GM19455 (cell line): ENCODE results near the gene BDH2.
A peak's percentile ranks its signal among the peaks of the same experiment; 100 is the strongest.

ENCODE experiments used
- ATAC-seq: cut with Tn5 transposase; IDR thresholded peaks from one replicate; pipeline ENCODE4 v1.9.1; 2021; ENCODE audit not compliant: unreplicated experiment

The BDH2 gene

DNA sequence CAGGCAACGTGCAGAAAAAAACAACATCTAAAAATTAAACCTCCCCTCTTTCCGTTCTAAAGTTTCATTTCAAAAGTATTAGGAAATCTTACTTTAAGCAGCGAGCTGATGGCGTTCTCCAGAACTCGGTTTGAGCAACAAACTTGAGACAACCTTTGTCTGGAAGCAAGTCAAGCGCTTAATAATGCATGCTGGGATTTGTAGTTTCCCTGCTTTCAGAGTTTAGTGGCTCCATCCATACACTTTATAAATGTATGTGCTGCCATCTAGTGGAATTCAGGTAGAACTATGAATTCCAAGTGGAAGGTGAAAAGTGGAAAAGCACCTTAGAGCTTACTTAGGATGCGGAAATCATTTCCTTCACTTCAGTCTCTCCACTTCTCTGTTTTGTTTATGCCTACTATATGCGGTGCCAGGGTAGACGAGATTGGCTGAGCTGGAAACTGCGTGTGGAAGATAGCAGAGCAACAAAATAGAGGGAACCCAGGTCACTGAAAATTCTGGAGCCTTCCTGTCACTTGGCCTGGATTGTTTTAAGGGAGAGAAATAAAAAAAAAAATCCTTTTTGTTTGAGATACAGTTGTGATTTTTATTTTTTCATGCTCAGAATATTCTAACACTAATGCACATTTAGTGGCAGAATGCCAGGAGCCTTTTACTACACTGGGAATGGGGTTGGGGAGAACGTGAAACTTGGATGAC, at the start of gene BDH2:
BDH2 (minus strand) TSS at position 144 of the 702 bp plus-strand sequence. CDS start 3,580 bp downstream, outside the sequence.
- peak; percentile 97 for ATAC-seq

DNA sequence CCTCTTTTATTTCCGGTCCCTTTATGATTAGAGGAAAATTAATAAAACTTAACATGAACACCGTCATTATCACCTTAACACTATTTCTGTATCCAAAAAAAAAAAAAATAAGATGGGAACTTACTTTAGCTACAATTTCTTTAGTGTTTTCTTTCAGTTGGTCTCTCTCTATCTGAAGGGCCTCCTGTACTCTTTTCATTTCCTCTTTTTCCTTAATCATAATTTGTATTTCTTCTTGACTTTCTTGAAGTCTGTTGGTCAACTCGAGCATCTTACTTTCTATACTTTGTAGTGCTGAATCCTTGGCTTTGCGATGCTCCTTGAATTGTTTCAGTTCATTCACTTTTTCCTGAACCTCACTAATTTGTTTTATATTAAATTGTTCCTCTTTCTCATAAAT, 45.3 kb upstream of the BDH2 start:
- ATAC-seq = no peak

DNA sequence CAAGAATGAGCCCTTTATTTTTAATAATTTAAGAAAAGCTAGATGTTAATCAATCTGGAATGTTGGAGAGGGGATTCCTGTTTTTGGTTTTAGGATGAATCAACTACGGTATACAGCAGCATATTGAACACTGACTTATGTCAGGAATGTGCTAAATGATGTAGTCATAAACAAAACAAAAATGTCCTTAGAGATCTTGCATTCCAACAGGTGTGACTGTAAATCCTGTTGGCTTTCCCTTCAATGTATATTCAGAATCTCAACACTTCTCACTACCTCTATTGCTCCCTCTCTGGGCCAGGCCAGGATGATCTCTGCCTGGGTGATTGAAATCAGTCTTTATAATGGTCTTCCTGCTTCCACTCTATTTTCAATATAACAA, 37.8 kb upstream of the BDH2 start:
- no peak for ATAC-seq

DNA sequence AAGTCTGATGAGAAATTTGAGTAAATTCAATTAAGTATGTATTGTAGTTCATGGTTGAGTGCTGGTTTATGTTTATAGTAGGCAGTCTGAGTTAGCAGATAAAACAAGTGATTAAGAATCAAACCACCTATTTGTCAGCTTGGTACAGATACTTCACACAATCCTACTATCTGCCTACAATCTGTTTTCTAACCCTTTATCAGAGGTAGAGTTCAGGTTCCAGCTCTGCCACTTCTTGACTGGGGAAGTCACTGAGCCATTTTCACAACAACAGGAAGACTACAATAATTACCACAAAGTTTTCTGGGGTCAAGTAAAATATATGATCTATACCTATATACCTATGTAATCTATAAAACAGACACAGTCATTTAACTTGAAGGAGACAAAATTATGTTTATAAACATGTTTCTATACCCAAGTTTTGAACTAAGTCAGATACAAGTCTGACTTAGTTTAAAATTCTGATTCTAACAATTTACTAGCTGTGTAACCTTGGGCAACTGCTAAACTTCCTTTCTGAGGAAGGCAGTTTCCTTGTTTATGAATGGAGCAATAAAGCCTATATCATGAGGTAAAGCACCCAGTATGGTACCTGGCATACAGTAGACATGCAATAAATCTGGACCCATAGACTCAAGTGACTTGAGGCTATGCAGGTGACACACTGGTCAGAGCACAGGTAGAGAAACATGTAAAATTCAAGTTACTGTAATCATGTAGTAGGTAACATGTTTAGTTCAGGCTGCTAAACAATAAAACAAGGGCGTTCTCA, 37.2 kb upstream of the BDH2 start:
- no peak for ATAC-seq

DNA sequence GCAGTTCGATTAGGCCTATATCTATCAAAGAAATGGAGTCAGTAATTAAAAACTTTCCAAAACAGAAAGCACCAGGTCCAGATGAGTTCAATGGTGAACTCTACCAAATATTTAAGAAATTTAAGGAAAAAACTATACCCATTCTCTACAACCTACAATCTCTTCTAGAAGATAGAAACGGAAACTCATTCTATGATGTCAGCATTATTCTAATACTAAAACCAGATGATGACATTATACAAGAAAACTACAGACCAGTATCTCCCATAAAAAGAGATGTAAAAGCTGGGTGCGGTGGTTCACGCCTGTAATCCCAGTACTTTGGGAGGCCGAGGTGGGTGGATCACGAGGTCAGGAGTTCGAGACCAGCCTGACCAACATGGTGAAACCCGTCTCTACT, 29.5 kb upstream of the BDH2 start:
- ATAC-seq = no peak

DNA sequence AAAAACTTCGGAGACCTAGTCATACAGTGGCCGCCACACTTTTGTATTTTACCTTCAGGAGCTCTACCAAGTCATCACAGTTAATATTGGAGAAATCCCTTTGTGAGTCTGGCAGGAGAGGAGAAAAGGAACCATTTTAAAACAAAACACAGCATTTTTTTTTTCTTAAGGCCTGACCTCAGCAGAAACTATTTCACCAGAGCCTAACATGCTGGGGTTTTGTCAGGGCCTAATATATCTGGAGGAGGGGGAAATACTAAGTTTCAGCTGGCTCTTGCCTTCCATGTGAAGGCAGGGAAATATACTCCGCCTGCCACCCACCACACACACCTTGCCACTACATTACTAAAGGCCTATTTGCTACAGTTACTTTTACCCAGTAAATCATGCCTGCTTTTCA, 26.5 kb upstream of the BDH2 start:
- no peak for ATAC-seq

DNA sequence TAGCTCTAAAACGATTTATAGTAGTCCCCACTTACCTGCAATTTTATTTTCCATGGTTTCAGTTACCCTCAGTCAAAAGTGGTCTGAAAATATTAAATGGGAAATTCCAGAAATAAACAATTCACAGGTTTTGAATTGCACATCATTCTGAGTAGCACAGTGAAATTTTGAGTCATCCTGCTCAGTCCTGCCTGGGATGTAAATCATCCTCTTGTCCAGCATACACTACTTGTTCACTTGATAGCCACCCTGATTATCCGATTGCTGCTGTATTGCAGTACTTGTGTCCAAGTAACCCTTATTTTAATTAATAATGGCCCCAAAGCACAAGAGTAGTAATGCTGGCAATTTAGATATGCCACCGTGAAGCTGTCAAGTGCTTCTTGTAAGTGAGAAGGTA, 23.5 kb upstream of the BDH2 start:
- ATAC-seq = no peak

DNA sequence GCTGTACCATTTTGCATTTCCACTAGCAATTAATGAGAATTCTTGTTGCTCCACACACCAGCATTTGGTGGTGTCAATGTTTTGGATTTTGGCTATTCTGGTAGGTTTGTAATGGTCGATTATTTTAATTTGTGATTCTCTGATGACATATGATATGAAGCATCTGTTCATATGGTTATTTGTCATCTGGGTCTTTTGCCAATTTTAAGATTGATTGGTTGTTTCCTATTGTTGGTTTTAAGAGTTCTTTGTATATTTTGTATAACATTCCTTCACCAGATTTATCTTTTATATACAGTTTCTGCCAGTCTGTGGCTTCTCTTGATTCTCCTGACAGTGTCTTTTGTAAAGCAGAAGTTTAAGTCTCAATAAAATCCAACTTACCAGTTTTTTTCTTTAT, 18.5 kb upstream of the BDH2 start:
- ATAC-seq = no peak

DNA sequence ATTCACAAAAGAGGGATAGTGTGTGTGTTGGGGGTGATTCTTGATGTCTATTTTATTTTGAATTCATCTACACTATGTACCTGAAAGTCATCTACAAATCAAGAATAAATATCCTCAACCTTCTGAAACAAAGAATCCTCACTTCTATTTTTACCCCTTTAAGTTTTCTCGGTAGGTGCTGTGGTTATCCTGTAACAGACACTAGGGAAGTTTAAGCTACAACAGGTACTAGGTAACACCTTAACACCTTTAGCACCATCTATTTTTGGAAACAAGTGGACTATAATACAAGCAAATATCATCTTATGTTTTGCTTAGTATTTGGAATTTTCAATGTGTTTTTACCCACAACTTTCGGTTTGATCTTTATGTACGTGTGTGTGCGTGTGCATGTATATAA, 12.0 kb upstream of the BDH2 start:
- ATAC-seq = no peak

DNA sequence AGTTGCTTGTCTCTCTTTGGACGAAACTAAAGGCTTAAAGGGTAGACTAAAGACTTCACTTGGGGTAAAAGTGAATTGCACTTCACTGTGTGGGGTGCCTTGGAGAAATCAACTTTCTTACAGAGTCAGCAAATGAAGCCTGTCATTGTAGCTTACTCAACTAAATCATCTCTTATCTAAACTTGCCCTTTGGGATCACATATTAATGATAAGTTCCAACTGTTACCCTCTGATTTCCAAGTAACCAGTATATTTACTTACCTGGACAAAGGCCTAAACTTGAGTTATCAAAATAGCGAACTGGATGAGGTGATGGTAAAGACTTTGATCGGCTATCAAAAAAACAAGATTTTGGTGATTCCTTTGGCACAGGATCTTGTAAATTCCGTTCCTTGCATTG, 8.9 kb upstream of the BDH2 start:
- ATAC-seq = no peak

DNA sequence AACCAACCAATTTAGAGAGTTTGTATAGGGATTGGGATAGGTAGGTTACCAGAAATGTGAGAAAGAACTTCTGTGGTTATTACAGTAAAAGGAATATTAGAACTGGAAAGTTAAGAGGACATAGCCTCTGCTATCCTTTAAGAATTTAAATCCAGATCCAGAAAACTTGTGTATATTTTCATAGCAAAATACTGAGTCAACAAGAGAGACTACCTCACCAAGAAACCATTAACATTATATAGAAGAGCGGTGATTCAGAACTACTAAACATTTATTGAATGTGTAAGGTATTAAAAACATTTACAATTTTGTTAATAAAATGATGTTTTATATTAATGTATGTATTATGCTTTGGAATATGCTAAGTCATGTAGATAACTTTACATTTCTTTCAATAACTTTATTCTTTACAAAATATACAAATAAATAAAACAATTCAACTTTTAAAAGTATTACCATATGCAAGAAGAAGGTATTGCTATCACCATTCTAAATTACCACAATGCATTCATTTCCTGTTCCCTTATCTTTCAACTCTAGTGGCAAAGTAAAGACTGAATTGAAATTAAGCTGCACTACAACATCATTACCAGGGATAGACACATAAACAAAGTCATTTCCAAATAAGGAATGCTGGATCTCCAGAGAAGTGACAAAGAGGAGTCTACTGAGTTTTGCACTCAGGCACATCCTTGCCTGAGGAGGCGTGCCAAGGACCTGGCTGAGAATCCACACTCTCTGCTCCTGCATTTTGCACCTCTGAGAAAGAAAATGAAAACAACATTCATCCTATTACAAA, 6.1 kb upstream of the BDH2 start:
- ATAC-seq = no peak

DNA sequence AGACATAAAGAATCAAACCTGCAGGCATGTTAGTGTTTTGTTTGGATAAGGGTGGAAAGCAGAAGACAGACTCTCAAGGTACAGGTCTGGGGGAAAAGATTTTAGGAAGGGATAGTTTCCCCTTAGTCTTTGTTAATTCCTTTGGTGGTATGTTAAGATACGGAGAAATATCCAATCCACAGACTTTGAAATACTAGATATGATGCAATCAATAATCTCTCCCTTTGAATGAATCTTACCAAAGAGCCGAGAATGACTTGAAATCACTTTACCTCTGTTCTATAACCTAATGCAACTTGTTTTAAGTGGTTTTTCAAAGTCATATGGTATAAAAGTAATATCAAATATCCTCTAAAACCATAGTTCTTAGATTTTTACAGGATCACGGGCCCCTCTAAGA, 5.3 kb upstream of the BDH2 start:
- no peak for ATAC-seq

DNA sequence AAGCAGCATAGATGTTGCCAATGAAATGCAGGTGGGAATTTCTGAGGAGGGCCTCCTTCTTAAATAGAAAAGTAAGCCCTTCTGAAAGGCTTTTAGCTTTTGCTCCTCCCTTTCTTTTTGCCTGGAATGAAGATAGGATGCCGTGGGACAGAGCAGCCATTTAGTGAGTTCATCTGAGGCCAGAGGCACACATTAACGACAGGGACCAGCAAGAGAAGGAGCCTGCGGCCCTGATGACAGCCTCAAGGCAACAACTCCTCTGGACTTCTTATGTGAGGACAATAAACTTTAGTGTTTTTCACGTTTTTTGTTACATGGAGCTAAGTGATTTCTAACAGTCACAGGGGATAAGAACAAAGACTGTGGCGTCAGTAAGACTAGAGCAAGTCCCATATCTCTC, 1.1 kb upstream of the BDH2 start:
- ATAC-seq = no peak

DNA sequence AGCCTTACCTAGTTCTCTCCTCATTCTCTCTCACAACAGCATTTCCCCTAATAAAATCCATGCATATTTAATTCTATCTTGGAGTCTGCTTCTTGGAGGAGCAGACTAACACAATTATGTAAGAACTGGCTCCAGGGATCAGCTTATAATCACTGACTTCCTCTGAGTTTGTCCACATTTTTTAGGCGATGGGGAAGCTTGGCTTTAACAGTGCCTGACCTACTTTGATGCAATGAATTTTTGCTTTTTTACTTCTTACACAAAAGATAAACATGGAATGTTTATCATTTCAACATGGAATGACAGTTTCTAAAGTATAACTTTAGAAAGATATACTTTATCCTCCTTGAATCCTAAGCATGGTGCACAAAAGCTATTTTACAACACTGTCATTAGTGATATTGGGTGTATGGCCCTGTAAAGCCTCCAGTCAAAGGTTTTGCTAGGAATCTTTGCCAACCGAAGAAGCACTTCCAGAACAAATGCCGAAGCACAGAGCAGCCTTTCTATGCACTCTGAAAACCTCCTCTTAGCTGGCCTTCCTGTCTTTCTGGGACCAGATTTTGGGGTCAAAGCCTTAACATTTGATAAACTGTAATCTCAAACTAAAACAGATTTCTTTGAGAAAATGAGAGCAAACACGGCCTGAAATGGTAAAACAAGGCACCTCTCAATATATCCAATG, 736 bp downstream of the BDH2 start:
- ATAC-seq = no peak

DNA sequence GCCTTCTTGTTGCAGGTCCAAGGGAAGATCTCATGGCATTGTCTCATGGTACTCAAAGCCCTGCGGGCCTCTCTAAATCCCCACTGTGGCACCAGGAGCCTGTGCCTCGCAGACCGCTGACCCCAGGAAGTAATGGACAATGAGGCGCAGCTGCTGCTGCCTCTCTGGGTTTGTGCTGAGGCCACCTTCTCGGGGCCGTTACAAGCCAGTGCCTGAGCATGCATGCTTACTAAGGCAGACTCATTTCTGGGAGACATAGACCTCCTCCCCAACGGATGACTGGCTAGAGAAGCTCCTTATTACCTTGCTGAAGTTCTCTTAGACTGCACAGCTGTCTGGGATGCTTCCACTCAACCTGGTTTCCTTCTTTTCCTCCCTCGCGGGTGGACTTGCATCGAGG, 1.3 kb downstream of the BDH2 start:
- no peak for ATAC-seq

DNA sequence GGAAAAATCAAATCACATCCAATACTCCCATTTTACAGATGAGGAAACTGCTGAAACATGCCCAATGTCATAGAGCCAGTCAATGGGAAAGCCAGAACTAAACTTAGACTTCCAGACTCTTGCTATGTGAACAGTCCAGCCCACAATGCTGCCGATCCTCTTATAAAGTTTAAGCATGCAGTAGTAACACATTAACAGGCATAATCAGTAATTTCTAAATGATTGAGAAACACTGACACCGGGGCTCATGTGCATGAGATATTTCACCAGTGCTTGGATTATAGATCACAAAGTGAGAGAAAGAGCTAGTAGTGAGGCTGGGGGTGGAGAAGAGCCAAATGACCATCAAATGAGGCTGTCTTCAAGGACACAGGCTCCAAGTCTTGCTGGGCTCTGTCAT, 2.5 kb downstream of the BDH2 start:
- no peak for ATAC-seq

DNA sequence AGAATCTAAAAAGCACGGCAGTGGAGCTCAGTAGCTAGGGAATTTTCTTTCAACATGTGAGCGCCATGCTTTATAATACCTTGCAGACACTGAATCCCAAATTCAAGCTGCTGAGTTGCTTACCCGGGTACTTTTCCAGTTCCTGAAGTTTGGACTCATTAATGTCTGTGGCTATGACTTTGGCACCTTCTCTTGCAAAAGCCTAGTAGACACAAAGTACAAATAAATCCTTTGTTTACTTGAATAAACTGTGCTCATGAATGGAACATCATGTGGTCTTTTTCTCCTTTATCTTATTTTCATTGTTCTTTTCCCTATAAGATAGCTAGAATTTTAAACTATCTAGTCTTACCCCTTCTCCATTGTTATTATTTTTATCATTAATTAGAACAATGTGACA, 4.6 kb downstream of the BDH2 start:
- ATAC-seq = no peak

DNA sequence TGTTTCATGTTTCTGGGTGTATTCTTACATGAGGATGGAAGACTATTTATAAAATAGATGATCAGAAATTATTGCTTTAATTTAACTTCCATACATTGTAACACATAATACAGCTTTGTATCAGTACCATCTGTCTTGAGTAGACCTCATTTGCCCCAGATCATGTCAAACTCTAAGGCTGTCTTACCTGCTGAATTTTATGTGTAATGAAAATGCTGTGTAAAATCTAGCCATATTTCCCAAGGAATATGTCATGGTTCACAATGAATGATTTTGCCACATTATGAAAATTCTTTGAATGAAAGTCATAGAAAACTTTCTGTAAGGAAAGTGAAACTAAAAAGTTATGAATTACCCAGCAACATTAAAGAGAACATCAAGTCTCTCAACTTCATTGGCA, 7.4 kb downstream of the BDH2 start:
- no peak for ATAC-seq

DNA sequence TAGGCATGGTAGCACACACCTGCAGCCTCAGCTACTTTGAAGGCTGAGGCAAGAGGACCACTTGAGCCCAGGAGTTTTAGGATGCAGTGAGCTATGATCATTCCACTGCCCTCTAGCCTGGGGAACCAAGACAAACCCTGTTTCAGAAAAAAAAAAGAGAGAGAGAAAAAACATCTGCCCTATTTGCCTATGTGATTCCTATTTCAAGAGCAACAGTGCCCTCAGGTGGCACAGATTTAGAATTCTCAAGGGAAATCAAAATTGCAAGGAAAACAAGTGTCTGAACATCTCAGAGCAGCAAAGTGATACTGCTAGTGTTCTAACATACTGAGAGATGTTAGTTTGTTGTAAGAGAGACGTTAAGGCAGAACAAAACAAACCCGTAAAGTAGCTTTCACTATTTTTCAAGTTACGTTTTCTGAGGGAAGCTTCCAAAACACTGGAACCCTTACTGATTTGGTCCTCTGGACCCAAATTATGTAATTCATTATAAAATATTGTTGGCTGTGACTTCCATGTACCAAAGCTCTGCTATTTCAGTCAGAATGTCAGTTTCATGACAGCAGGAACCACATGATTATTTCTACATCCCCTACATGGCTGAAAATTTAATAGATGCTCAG, 7.9 kb downstream of the BDH2 start:
- peak; percentile 66 for ATAC-seq

DNA sequence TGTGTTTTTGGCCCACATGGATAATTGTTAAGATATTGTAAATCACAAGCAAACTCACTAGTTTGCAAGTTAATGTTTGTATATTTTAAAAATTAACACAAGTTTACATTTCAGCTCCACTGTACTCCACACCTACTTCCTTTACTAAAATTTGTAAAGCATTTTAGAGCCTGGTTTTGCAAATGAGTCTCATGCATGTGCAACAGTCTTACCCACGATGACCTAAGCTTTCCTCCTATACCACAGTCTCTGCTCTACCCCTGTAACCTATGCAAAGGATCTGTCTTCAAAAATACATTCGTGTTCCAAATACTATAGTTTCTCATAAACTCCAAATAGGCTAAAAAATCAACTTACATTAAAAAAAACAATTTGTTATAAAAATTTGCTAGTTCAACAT, 10.2 kb downstream of the BDH2 start:
- ATAC-seq = no peak

DNA sequence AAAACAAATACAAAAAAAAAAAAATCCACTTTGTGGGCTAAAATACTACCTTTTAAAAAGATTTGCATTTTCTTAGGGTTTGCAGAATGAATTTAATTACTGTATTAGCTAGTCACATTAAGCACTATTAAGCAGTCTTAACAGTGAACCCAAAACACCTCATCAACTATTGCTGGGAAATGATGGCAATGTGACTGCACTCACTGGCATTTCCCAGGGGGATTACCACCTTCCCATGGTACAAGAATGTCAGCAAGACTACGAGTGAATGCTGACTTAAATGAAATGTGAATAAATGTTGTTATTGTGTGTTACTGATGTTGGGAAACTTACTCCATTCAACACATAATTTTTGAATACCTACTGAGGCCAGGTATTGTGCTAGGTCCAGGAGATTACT, 13.1 kb downstream of the BDH2 start:
- ATAC-seq = no peak
